Stimulated activated naive CD8-positive, alpha-beta T cell treated with anti-CD3 and anti-CD28 coated beads, Interleukin-15, Interleukin-2, amounts not matched to agents 100 ng/mL and 50 ng/mL, for 24 hours (primary cell): Measurements from ENCODE around the gene DET1.
A peak's percentile ranks its signal among the peaks of the same experiment; 100 is the strongest.
"Not testable (repeated sequence)": the region's sequence is repeated elsewhere in the genome, so short reads cannot be mapped to it uniquely, and the experiment has no call there.

ENCODE experiments used
- H3K27ac Mint-ChIP-seq: one replicate; pipeline ENCODE4 v1.8.0; 2021; ENCODE audit warnings: mild to moderate bottlenecking, mixed read lengths
- H3K27me3 Mint-ChIP-seq: one replicate; pipeline ENCODE4 v1.8.0; 2021; ENCODE audit warnings: mixed read lengths
- H3K36me3 Mint-ChIP-seq: one replicate; pipeline ENCODE4 v1.8.0; 2021; ENCODE audit warnings: low read depth, mixed read lengths
- H3K4me1 Mint-ChIP-seq: one replicate; pipeline ENCODE4 v1.8.0; 2021; ENCODE audit warnings: low read depth, mixed read lengths
- H3K4me3 Mint-ChIP-seq: one replicate; pipeline ENCODE4 v1.8.0; 2021; ENCODE audit warnings: mild to moderate bottlenecking, mixed read lengths
- H3K9me3 Mint-ChIP-seq: one replicate; pipeline ENCODE4 v1.8.0; 2021; ENCODE audit warnings: mixed read lengths

DET1 gene

DNA sequence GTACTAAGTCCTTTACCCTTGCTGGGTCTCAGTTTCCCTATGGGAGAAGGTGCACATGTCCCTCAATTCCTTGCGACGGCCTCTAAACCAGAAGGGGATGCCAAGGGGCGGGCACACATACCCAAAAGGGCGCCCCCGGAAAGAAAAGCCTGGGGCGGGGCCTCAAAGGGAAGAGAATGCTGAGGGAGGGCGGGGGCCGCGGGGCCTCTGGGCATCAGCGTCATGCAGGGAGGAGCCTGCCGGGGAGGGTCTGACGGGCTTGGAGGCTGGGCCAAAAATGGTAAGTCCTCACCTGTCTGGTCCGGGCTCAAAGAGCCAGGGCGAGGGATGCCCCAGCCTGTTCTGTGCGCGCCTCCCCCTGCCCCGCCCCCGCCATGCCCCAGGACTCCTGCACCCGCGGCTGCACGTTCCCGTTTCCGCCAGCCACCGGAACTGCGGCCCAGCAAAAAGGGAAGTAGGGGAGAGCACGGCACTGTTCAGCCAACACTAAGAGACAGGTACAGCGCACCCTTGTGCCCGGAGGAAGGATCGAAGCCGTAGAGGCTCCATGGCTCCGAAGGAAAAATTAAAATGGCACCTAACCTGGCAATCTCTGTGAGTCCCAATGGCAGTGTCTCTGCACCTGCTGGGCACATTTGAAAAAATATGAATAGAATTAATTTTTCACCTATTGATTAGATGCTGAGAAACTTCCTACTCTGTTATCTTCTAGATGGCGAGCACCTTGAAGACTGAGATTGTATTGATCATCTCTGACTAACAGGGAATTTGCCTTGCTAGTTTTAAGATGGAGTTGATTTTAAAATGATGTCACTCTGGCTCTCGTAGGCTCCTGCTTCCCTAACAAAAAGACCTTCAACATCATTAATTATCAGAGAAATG is at the start of gene DET1:
Gene DET1 (minus strand): TSS at position 434 of the 882 bp plus-strand sequence. CDS start 14,976 bp downstream, outside the sequence.
- H3K27me3 Mint-ChIP-seq, result no peaks in the 10 kb centered on the region
- H3K4me3 Mint-ChIP-seq, result peak within 1 kb of the TSS; percentile 91
- peaks cover 18% of the 10 kb centered on the region for H3K4me1 Mint-ChIP-seq
- no peaks in the 10 kb centered on the region for H3K9me3 Mint-ChIP-seq
- H3K36me3 Mint-ChIP-seq, result peaks cover 4% of the 10 kb centered on the region
- H3K27ac Mint-ChIP-seq, result peak within 1 kb of the TSS; percentile 90

- Mint-ChIP-seq H3K27ac (no peak overlapping the region), H3K4me3 (no peak overlapping the region)
These were observed 44.9 kb upstream of the DET1 start for GRCh38 chr15:88591384-88591783.

DNA sequence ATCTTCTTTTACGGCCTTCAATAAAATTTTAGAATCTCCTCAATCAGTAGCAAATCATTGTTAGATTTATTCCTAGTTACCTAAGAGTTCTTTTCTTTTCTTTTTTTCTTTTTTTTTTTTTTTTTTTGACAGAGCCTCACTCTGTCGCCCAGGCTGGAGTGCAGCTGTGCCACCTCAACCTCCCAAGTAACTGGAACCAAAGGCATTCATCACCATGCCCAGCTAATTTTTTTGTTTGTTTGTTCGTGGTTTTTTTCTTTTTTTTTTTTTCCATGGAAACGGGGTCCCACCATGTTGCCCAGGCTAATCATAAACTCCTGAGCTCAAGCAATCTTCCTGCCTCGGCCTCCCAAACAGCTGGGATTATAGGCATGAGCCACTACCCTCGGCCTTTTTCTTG is 44.3 kb upstream of the DET1 start:
- Mint-ChIP-seq H3K4me1 (peaks cover 4% of the 10 kb centered on the region), H3K36me3 (no peaks in the 10 kb centered on the region), H3K9me3 (no peaks in the 10 kb centered on the region), H3K27me3 (no peaks in the 10 kb centered on the region), H3K4me3 (no peak overlapping the region), H3K27ac (no peak overlapping the region)

More at GRCh38 chr15:88591384-88591783, 44.9 kb upstream of the DET1 start:
- no peaks in the 10 kb centered on the region for H3K9me3 Mint-ChIP-seq
- no peaks in the 10 kb centered on the region for H3K36me3 Mint-ChIP-seq
- H3K27me3 Mint-ChIP-seq, result no peaks in the 10 kb centered on the region
- H3K4me1 Mint-ChIP-seq, result peaks cover 4% of the 10 kb centered on the region

GRCh38 chr15:88586401-88587162 is 40.1 kb upstream of the DET1 start:
- Mint-ChIP-seq H3K4me1 (no peaks in the 10 kb centered on the region), H3K4me3 (no peak overlapping the region), H3K9me3 (no peaks in the 10 kb centered on the region), H3K27me3 (no peaks in the 10 kb centered on the region), H3K27ac (no peak overlapping the region), H3K36me3 (no peaks in the 10 kb centered on the region)

GRCh38 chr15:88580532-88580931 is 34.1 kb upstream of the DET1 start:
- Mint-ChIP-seq H3K27ac (no peak overlapping the region), H3K27me3 (no peaks in the 10 kb centered on the region), H3K4me1 (no peaks in the 10 kb centered on the region), H3K4me3 (no peak overlapping the region), H3K9me3 (no peaks in the 10 kb centered on the region), H3K36me3 (no peaks in the 10 kb centered on the region)

- Mint-ChIP-seq H3K36me3 (no peaks in the 10 kb centered on the region), H3K27ac (no peak overlapping the region)
These were observed 32.8 kb upstream of the DET1 start for GRCh38 chr15:88579322-88579721.

GRCh38 chr15:88574655-88575054 is 28.2 kb upstream of the DET1 start:
- H3K36me3 Mint-ChIP-seq, result no peaks in the 10 kb centered on the region
- H3K27ac Mint-ChIP-seq, result no peak overlapping the region
- H3K9me3 Mint-ChIP-seq, result no peaks in the 10 kb centered on the region
- H3K4me3 Mint-ChIP-seq, result no peak overlapping the region
- H3K4me1 Mint-ChIP-seq, result no peaks in the 10 kb centered on the region
- no peaks in the 10 kb centered on the region for H3K27me3 Mint-ChIP-seq

More at GRCh38 chr15:88579322-88579721, 32.8 kb upstream of the DET1 start:
- Mint-ChIP-seq H3K27me3 (no peaks in the 10 kb centered on the region), H3K4me1 (no peaks in the 10 kb centered on the region), H3K4me3 (no peak overlapping the region), H3K9me3 (no peaks in the 10 kb centered on the region)

DNA sequence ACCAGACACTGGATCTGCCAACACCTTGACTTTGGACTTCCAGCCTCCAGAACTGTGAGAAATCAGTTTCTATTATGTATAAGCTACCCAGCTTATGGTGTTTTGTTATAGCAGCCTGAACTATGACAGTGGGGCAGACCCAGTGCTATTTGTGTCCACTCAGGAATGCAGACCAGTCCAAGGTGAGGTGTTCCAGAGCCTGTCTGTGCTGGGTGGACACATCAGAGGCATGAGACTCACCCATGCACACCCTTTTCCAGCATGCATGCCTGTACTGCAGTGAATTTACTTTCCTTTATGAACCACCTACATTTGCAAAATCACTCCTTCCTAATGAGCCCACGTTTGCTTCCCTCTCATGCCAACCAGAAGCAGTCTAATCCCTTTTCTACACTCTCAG is 27.6 kb upstream of the DET1 start:
- H3K36me3 Mint-ChIP-seq, result no peaks in the 10 kb centered on the region
- H3K4me3 Mint-ChIP-seq, result no peak overlapping the region
- H3K27me3 Mint-ChIP-seq, result no peaks in the 10 kb centered on the region
- H3K4me1 Mint-ChIP-seq, result no peaks in the 10 kb centered on the region
- no peak overlapping the region for H3K27ac Mint-ChIP-seq
- H3K9me3 Mint-ChIP-seq, result no peaks in the 10 kb centered on the region

- Mint-ChIP-seq H3K4me3 (no peak overlapping the region), H3K36me3 (no peaks in the 10 kb centered on the region)
These were observed 25.4 kb upstream of the DET1 start for GRCh38 chr15:88571852-88572259.

DNA sequence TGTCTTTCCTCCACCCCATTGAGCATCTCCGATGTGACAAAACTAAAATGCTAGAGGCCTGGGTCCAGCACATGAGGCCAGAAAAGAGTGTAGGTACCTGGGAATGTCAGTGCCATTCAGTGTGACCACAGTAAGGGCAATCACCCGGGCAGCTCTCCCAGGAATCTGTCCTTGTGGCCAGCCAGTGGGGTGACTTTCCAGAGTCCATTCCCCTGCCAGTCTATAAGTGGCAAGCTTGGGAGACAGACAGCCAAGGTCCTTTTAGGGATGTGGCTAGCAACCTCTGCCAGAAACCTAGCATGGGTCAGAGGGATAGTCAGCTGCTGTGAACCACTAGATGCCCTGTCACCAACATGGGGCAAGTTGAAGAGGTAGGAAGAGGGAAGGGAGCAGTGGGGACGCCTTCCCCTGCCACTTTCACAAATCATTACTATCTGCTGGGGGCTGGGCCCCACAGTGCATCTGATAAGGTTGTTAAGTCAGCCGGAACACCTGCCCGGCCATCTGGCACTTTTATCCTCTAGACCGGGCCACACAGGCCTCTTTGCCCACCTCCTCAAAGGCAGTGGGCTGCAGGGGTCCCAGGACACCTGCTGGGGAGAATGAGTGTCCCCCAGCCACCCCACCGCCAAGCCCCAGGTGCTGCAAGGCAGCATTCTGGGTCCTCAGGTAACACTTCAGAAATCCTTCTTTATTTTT is 24.8 kb upstream of the DET1 start:
- no peaks in the 10 kb centered on the region for H3K36me3 Mint-ChIP-seq
- no peak overlapping the region for H3K27ac Mint-ChIP-seq
- no peaks in the 10 kb centered on the region for H3K27me3 Mint-ChIP-seq
- H3K9me3 Mint-ChIP-seq, result no peaks in the 10 kb centered on the region
- H3K4me3 Mint-ChIP-seq, result no peak overlapping the region
- H3K4me1 Mint-ChIP-seq, result no peaks in the 10 kb centered on the region

More at GRCh38 chr15:88571852-88572259, 25.4 kb upstream of the DET1 start:
- Mint-ChIP-seq H3K27ac (no peak overlapping the region), H3K9me3 (no peaks in the 10 kb centered on the region), H3K4me1 (no peaks in the 10 kb centered on the region), H3K27me3 (no peaks in the 10 kb centered on the region)

DNA sequence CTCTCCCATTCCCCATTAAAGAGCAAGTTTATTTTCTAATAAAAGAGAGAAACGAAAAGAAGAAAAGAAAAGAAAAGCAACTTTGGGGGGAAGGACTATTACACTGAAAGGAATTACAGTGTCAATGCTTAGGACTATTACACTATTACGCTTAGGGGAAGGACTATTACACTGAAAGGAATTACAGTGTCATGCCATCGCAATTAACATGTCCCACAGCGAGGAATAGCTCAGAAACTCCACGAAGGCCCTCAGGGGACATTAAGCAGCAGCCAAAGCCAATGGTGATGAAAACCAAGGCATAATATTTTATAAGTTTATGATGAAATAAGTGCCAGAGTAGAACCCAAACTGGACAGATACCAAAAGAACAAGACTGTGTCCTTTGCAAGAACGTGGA is 22.1 kb upstream of the DET1 start:
- Mint-ChIP-seq H3K27me3 (no peaks in the 10 kb centered on the region), H3K36me3 (no peaks in the 10 kb centered on the region), H3K4me1 (no peaks in the 10 kb centered on the region), H3K4me3 (no peak overlapping the region), H3K9me3 (no peaks in the 10 kb centered on the region), H3K27ac (no peak overlapping the region)

DNA sequence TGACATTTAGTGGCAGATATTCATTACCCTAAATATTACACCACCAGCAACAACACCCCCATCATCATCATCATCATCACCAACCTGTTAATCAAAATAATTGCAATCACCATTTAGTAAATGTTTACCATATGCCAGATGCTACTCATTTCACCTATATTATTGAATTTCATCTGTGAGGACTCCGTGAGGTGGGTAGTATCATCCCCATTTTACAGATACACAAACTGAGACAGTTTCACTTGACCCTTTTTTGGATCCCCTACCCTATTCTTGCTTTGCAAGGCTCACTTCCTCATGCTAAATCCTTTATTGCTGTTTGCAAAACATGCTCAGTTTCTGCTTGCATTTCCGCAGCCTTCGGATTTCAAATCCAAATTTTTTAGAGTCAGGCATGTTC is 18.3 kb upstream of the DET1 start:
- Mint-ChIP-seq H3K4me1 (no peaks in the 10 kb centered on the region), H3K4me3 (no peak overlapping the region), H3K27me3 (no peaks in the 10 kb centered on the region), H3K9me3 (no peaks in the 10 kb centered on the region), H3K27ac (no peak overlapping the region), H3K36me3 (no peaks in the 10 kb centered on the region)

DNA sequence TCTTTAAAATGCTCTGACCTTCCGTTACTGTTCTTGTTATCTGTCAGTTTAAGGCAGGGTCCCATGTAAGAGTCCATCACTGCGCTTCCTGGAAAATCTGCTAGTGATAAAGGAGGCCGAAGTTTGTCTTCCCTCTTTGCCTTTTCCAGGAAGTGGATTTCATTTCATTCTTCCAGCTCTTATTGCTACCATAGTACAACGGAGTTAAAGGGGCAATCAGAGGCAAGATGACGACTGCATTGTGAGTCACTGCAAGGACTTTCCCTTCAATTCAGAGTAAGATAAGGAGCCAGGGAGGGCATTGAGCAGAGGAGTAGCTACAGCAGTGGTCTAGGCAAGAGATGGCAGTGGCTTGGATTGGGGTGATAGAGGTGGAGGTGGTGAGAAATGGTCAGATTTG is 17.2 kb upstream of the DET1 start:
- Mint-ChIP-seq H3K27ac (no peak overlapping the region), H3K27me3 (peaks cover 4% of the 10 kb centered on the region), H3K4me3 (no peak overlapping the region)

GRCh38 chr15:88559565-88559964 is 13.1 kb upstream of the DET1 start:
- H3K4me1 Mint-ChIP-seq, H3K27me3 Mint-ChIP-seq, H3K27ac Mint-ChIP-seq, H3K4me3 Mint-ChIP-seq, H3K36me3 Mint-ChIP-seq: not testable (repeated sequence)
- peaks cover 11% of the 10 kb centered on the region for H3K9me3 Mint-ChIP-seq

More for the DNA sequence above, 17.2 kb upstream of the DET1 start:
- Mint-ChIP-seq H3K9me3 (peaks cover 4% of the 10 kb centered on the region), H3K36me3 (peaks cover 4% of the 10 kb centered on the region), H3K4me1 (no peaks in the 10 kb centered on the region)

DNA sequence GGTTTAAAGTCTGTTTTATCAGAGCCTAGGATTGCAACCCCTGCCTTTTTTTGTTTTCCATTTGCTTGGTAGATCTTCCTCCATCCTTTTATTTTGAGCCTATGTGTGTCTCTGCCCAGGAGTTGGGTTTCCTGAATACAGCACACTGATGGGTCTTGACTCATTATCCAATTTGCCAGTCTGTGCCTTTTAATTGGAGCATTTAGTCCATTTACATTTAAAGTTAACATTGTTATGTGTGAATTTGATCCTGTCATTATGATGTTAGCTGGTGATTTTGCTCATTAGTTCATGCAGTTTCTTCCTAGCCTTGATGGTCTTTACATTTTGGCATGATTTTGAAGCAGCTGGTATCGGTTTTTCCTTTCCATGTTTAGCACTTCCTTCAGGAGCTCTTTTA is 11.5 kb upstream of the DET1 start:
- not testable (repeated sequence) for H3K4me3 Mint-ChIP-seq, H3K27me3 Mint-ChIP-seq, H3K36me3 Mint-ChIP-seq, H3K4me1 Mint-ChIP-seq, H3K27ac Mint-ChIP-seq
- H3K9me3 Mint-ChIP-seq, result peaks cover 11% of the 10 kb centered on the region
